Activated naive CD4-positive, alpha-beta T cell treated with anti-CD3 and anti-CD28 coated beads, Interleukin-2, amount 50 U/mL, for 24 hours (primary cell): ENCODE results near the gene SPATA31D1.

Experiments used
- H3K27ac Mint-ChIP-seq: one replicate; pipeline ENCODE4 v1.8.0; 2021; ENCODE audit warnings: mild to moderate bottlenecking, mixed read lengths
- H3K27me3 Mint-ChIP-seq: one replicate; pipeline ENCODE4 v1.8.0; 2021; ENCODE audit warnings: mixed read lengths
- H3K36me3 Mint-ChIP-seq: one replicate; pipeline ENCODE4 v1.8.0; 2021; ENCODE audit warnings: mixed read lengths
- H3K4me1 Mint-ChIP-seq: one replicate; pipeline ENCODE4 v1.8.0; 2021; ENCODE audit warnings: mixed read lengths
- H3K4me3 Mint-ChIP-seq: one replicate; pipeline ENCODE4 v1.8.0; 2021; ENCODE audit warnings: mild to moderate bottlenecking, mixed read lengths
- H3K9me3 Mint-ChIP-seq: one replicate; pipeline ENCODE4 v1.8.0; 2021; ENCODE audit warnings: mixed read lengths

The SPATA31D1 gene

GRCh38 chr9:81993656-81994055 is 5.1 kb downstream of the SPATA31D1 start:
- H3K4me3 Mint-ChIP-seq = no peak overlapping the region
- H3K27me3 Mint-ChIP-seq = no peaks in the 10 kb centered on the region
- no peaks in the 10 kb centered on the region for H3K4me1 Mint-ChIP-seq
- no peaks in the 10 kb centered on the region for H3K36me3 Mint-ChIP-seq
- H3K27ac Mint-ChIP-seq = no peak overlapping the region
- H3K9me3 Mint-ChIP-seq = peaks cover 5% of the 10 kb centered on the region

GRCh38 chr9:81999806-82000205 is 11.2 kb downstream of the SPATA31D1 start:
- H3K4me3 Mint-ChIP-seq = no peak overlapping the region
- no peaks in the 10 kb centered on the region for H3K4me1 Mint-ChIP-seq
- peaks cover 10% of the 10 kb centered on the region for H3K9me3 Mint-ChIP-seq
- no peaks in the 10 kb centered on the region for H3K27me3 Mint-ChIP-seq
- no peaks in the 10 kb centered on the region for H3K36me3 Mint-ChIP-seq
- H3K27ac Mint-ChIP-seq = no peak overlapping the region

- Mint-ChIP-seq H3K9me3 (no peaks in the 10 kb centered on the region), H3K36me3 (peaks cover 2% of the 10 kb centered on the region), H3K27me3 (no peaks in the 10 kb centered on the region), H3K4me1 (no peaks in the 10 kb centered on the region), H3K4me3 (no peak overlapping the region), H3K27ac (no peak overlapping the region)
These were observed 22.1 kb downstream of the SPATA31D1 start for GRCh38 chr9:82010711-82011110.

- Mint-ChIP-seq H3K27me3 (no peaks in the 10 kb centered on the region), H3K4me3 (no peak overlapping the region), H3K9me3 (no peaks in the 10 kb centered on the region), H3K36me3 (peaks cover 2% of the 10 kb centered on the region), H3K27ac (no peak overlapping the region), H3K4me1 (no peaks in the 10 kb centered on the region)
These were observed 22.6 kb downstream of the SPATA31D1 start for GRCh38 chr9:82011133-82011532.

GRCh38 chr9:82012276-82012675 is 23.7 kb downstream of the SPATA31D1 start:
- H3K9me3 Mint-ChIP-seq = peaks cover 6% of the 10 kb centered on the region
- H3K27ac Mint-ChIP-seq = no peak overlapping the region
- H3K4me3 Mint-ChIP-seq = no peak overlapping the region
- no peaks in the 10 kb centered on the region for H3K4me1 Mint-ChIP-seq
- no peaks in the 10 kb centered on the region for H3K27me3 Mint-ChIP-seq
- peaks cover 2% of the 10 kb centered on the region for H3K36me3 Mint-ChIP-seq

- H3K27ac Mint-ChIP-seq = no peak overlapping the region
- H3K36me3 Mint-ChIP-seq = no peaks in the 10 kb centered on the region
- H3K27me3 Mint-ChIP-seq = no peaks in the 10 kb centered on the region
- H3K4me1 Mint-ChIP-seq = no peaks in the 10 kb centered on the region
- H3K4me3 Mint-ChIP-seq = no peak overlapping the region
- peaks cover 12% of the 10 kb centered on the region for H3K9me3 Mint-ChIP-seq
These were observed 31.8 kb downstream of the SPATA31D1 start for GRCh38 chr9:82020331-82020730.

- H3K4me1 Mint-ChIP-seq = no peaks in the 10 kb centered on the region
- H3K9me3 Mint-ChIP-seq = peaks cover 12% of the 10 kb centered on the region
- no peak overlapping the region for H3K27ac Mint-ChIP-seq
- H3K27me3 Mint-ChIP-seq = no peaks in the 10 kb centered on the region
- H3K36me3 Mint-ChIP-seq = no peaks in the 10 kb centered on the region
- no peak overlapping the region for H3K4me3 Mint-ChIP-seq
These were observed 32.6 kb downstream of the SPATA31D1 start for GRCh38 chr9:82021198-82021597.

GRCh38 chr9:82022121-82022520 is 33.5 kb downstream of the SPATA31D1 start:
- Mint-ChIP-seq H3K9me3 (peaks cover 6% of the 10 kb centered on the region), H3K27ac (no peak overlapping the region), H3K27me3 (no peaks in the 10 kb centered on the region), H3K4me1 (no peaks in the 10 kb centered on the region), H3K4me3 (no peak overlapping the region), H3K36me3 (no peaks in the 10 kb centered on the region)

- Mint-ChIP-seq H3K27me3 (no peaks in the 10 kb centered on the region), H3K4me3 (no peak overlapping the region), H3K9me3 (peaks cover 6% of the 10 kb centered on the region), H3K4me1 (no peaks in the 10 kb centered on the region), H3K36me3 (no peaks in the 10 kb centered on the region), H3K27ac (no peak overlapping the region)
These were observed 36.3 kb downstream of the SPATA31D1 start for GRCh38 chr9:82024908-82025307.

GRCh38 chr9:82031538-82032280 is 43.1 kb downstream of the SPATA31D1 start:
- Mint-ChIP-seq H3K9me3 (no peaks in the 10 kb centered on the region), H3K27me3 (no peaks in the 10 kb centered on the region), H3K36me3 (no peaks in the 10 kb centered on the region), H3K27ac (no peak overlapping the region), H3K4me3 (no peak overlapping the region), H3K4me1 (no peaks in the 10 kb centered on the region)

GRCh38 chr9:82034956-82035731 is 46.6 kb downstream of the SPATA31D1 start:
- Mint-ChIP-seq H3K9me3 (no peaks in the 10 kb centered on the region), H3K4me3 (no peak overlapping the region), H3K27me3 (no peaks in the 10 kb centered on the region), H3K36me3 (no peaks in the 10 kb centered on the region), H3K4me1 (no peaks in the 10 kb centered on the region), H3K27ac (no peak overlapping the region)

GRCh38 chr9:82036086-82036485 is 47.5 kb downstream of the SPATA31D1 start:
- no peak overlapping the region for H3K27ac Mint-ChIP-seq
- H3K9me3 Mint-ChIP-seq = no peaks in the 10 kb centered on the region
- no peaks in the 10 kb centered on the region for H3K36me3 Mint-ChIP-seq

GRCh38 chr9:82037126-82037525 is 48.6 kb downstream of the SPATA31D1 start:
- Mint-ChIP-seq H3K4me1 (no peaks in the 10 kb centered on the region), H3K27me3 (no peaks in the 10 kb centered on the region), H3K9me3 (no peaks in the 10 kb centered on the region)

More at GRCh38 chr9:82036086-82036485, 47.5 kb downstream of the SPATA31D1 start:
- H3K27me3 Mint-ChIP-seq = no peaks in the 10 kb centered on the region
- H3K4me1 Mint-ChIP-seq = no peaks in the 10 kb centered on the region
- H3K4me3 Mint-ChIP-seq = no peak overlapping the region

GRCh38 chr9:82038897-82039296 is 50.3 kb downstream of the SPATA31D1 start:
- Mint-ChIP-seq H3K9me3 (no peaks in the 10 kb centered on the region), H3K27ac (no peak overlapping the region), H3K4me1 (no peaks in the 10 kb centered on the region), H3K4me3 (no peak overlapping the region), H3K27me3 (no peaks in the 10 kb centered on the region), H3K36me3 (no peaks in the 10 kb centered on the region)

More at GRCh38 chr9:82037126-82037525, 48.6 kb downstream of the SPATA31D1 start:
- no peaks in the 10 kb centered on the region for H3K36me3 Mint-ChIP-seq
- H3K27ac Mint-ChIP-seq = no peak overlapping the region
- no peak overlapping the region for H3K4me3 Mint-ChIP-seq
